A549 (cell line): ENCODE data around the gene PDCD1.

Experiments used
- CBX8 ChIP-seq: fragments of 200-600 bp; sonication (generic); IDR thresholded peaks from 2 replicates; pipeline ENCODE4 v1.6.1; 2016
- CHD4 ChIP-seq: fragments of 200-600 bp; sonication (generic); IDR thresholded peaks from 2 replicates; pipeline ENCODE4 v1.6.1; 2016; ENCODE audit warnings: antibody characterized with exemption, mild to moderate bottlenecking, borderline replicate concordance
- ESRRA ChIP-seq: fragments of 150-350 bp; IDR thresholded peaks from 2 replicates; pipeline ENCODE4 v1.6.1; 2014; ENCODE audit warnings: mild to moderate bottlenecking, low read length, borderline replicate concordance
- HDAC2 ChIP-seq: fragments of 200-600 bp; sonication (generic); IDR thresholded peaks from 2 replicates; pipeline ENCODE4 v1.6.1; 2016
- HES2 ChIP-seq: fragments of >200 bp; sonication (Bioruptor Twin); formaldehyde crosslinking; IDR thresholded peaks from 2 replicates; pipeline ENCODE4 v1.6.1; 2016
- MAFK ChIP-seq: fragments of 450-650 bp; IDR thresholded peaks from 2 replicates; pipeline ENCODE4 v1.6.1; 2014; ENCODE audit not compliant: partially characterized antibody
- MYC ChIP-seq: IDR thresholded peaks from 2 replicates; pipeline ENCODE4 v1.6.1; 2012; ENCODE audit warnings: mild to moderate bottlenecking, inconsistent platforms, low read length, improper control_type of control experiment, borderline replicate concordance
- NFE2L2 ChIP-seq: fragments of 150-350 bp; conservative IDR thresholded peaks from 2 replicates; pipeline ENCODE4 v1.6.1; 2014; ENCODE audit warnings: low read length
- NR3C1 ChIP-seq: fragments of >200 bp; sonication (Bioruptor Twin); formaldehyde crosslinking; IDR thresholded peaks from 3 replicates; pipeline ENCODE4 v1.6.1; 2017
- PHF8 ChIP-seq: fragments of 200-600 bp; sonication (generic); IDR thresholded peaks from 2 replicates; pipeline ENCODE4 v1.6.1; 2016; ENCODE audit warnings: low read depth, mild to moderate bottlenecking, antibody characterized with exemption, moderate library complexity, borderline replicate concordance
- POLR2A ChIP-seq: IDR thresholded peaks from 2 replicates; pipeline ENCODE4 v1.6.1; 2012; ENCODE audit warnings: mild to moderate bottlenecking, low read length
- TF ChIP-seq, protein P1 (sequence below): fragments of >200 bp; sonication (Bioruptor Twin); formaldehyde crosslinking; IDR thresholded peaks from 3 replicates; pipeline ENCODE4 v1.5.1; 2016

- TF ChIP-seq, protein P1, sequence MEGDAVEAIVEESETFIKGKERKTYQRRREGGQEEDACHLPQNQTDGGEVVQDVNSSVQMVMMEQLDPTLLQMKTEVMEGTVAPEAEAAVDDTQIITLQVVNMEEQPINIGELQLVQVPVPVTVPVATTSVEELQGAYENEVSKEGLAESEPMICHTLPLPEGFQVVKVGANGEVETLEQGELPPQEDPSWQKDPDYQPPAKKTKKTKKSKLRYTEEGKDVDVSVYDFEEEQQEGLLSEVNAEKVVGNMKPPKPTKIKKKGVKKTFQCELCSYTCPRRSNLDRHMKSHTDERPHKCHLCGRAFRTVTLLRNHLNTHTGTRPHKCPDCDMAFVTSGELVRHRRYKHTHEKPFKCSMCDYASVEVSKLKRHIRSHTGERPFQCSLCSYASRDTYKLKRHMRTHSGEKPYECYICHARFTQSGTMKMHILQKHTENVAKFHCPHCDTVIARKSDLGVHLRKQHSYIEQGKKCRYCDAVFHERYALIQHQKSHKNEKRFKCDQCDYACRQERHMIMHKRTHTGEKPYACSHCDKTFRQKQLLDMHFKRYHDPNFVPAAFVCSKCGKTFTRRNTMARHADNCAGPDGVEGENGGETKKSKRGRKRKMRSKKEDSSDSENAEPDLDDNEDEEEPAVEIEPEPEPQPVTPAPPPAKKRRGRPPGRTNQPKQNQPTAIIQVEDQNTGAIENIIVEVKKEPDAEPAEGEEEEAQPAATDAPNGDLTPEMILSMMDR, result no peak
- TF ChIP-seq HDAC2 (no peak), NFE2L2 (no peak), CBX8 (no peak), CHD4 (no peak), MAFK (no peak), NR3C1 (no peak), POLR2A (no peak), PHF8 (no peak), HES2 (no peak), ESRRA (no peak), MYC (no peak)
These were observed 46.4 kb upstream of the PDCD1 start for GRCh38 chr2:241904791-241905710.
